OCI-LY7 (cell line): ENCODE measurements around the gene C1orf105. TPM values are rescaled to one million over a fixed set of nuclear protein-coding genes. Genes with fewer than 3 reads are reported as not detected.
"Not testable (repeated sequence)": the region's sequence is repeated elsewhere in the genome, so short reads cannot be mapped to it uniquely, and the experiment has no call there.

Experiments
- BruUV-seq: library from RNA; stranded (reverse); fragments of 400-500 nt; replicated peaks from 2 replicates; lab custom pipeline; 2021; lab: Mats Ljungman, UMichigan
- CTCF ChIA-PET: fragments of 300-600 bp; sonication (Branson Sonifier 250); formaldehyde crosslinking; loops from one replicate; lab custom pipeline; 2022; ENCODE audit warnings: antibody characterized with exemption; ENCODE audit not compliant: unreplicated experiment; lab: Charles Lee
- POLR2A ChIA-PET: fragments of 300-600 bp; sonication (Branson Sonifier 250); formaldehyde crosslinking; loops from one replicate; lab custom pipeline; 2022; ENCODE audit warnings: antibody characterized with exemption; lab: Charles Lee
- DNase-seq: peaks from one replicate; pipeline ENCODE4 v3.0.0-alpha.2; 2015; ENCODE audit warnings: low spot score
- H2AFZ ChIP-seq: fragments of 200-600 bp; sonication (generic), shearing (Covaris generic); 2 replicates; pipeline ENCODE4 v1.6.1; 2014; ENCODE audit warnings: mild to moderate bottlenecking, antibody characterized with exemption, low read length, moderate library complexity
- H3K27ac ChIP-seq: fragments of 200-600 bp; sonication (generic); 2 replicates; pipeline ENCODE4 v1.5.1; 2014; ENCODE audit warnings: mixed run types, low read depth, mild to moderate bottlenecking, moderate library complexity, low read length, inconsistent platforms; ENCODE audit not compliant: poor library complexity, severe bottlenecking
- H3K36me3 ChIP-seq: fragments of 200-600 bp; sonication (generic); 2 replicates; pipeline ENCODE4 v1.6.1; 2014; ENCODE audit warnings: mild to moderate bottlenecking, antibody characterized with exemption, low read length, moderate library complexity, mixed read lengths; ENCODE audit not compliant: insufficient read depth
- H3K4me1 ChIP-seq: fragments of 200-600 bp; sonication (generic); 2 replicates; pipeline ENCODE4 v1.5.1; 2014; ENCODE audit warnings: mild to moderate bottlenecking, low read length; ENCODE audit not compliant: insufficient read depth, poor library complexity, severe bottlenecking
- H3K4me2 ChIP-seq: fragments of 200-600 bp; sonication (generic); 2 replicates; pipeline ENCODE4 v1.6.1; 2014; ENCODE audit warnings: mild to moderate bottlenecking, low read length
- H3K4me3 ChIP-seq: fragments of 200-600 bp; sonication (generic); 2 replicates; pipeline ENCODE4 v1.5.1; 2014; ENCODE audit warnings: mild to moderate bottlenecking, low read depth, low read length; ENCODE audit not compliant: poor library complexity, severe bottlenecking
- H3K79me2 ChIP-seq: fragments of 200-600 bp; sonication (generic); 2 replicates; pipeline ENCODE4 v1.6.1; 2016; ENCODE audit warnings: low read depth, mild to moderate bottlenecking, low read length, moderate library complexity, mixed read lengths; ENCODE audit not compliant: insufficient read depth
- H3K9me2 ChIP-seq: fragments of 200-600 bp; sonication (generic); 2 replicates; pipeline ENCODE4 v1.6.1; 2016; ENCODE audit warnings: mild to moderate bottlenecking, low read length, mixed read lengths; ENCODE audit not compliant: insufficient read depth
- H3K9me3 ChIP-seq: fragments of 200-600 bp; sonication (generic); 2 replicates; pipeline ENCODE4 v1.6.1; 2014; ENCODE audit warnings: mild to moderate bottlenecking, mixed run types, low read length, mixed read lengths
- H4K20me1 ChIP-seq: fragments of 200-600 bp; sonication (generic); 2 replicates; pipeline ENCODE4 v1.6.1; 2014; ENCODE audit warnings: mild to moderate bottlenecking, antibody characterized with exemption, low read length, moderate library complexity, mixed read lengths; ENCODE audit not compliant: insufficient read depth
- EZH2phosphoT487 ChIP-seq: fragments of 200-600 bp; sonication (generic); IDR thresholded peaks from 2 replicates; pipeline ENCODE4 v1.6.1; 2018; ENCODE audit warnings: low read depth, borderline replicate concordance, mild to moderate bottlenecking, mixed run types, antibody characterized with exemption, low read length, moderate library complexity, mixed read lengths
- intact Hi-C: fragments of 100-400 bp; cut with micrococcal nuclease; formaldehyde crosslinking; loops from one replicate; pipeline ENCODE4 v1.10.0; 2022; ENCODE audit not compliant: unreplicated experiment
- total RNA-seq, 2 experiments: library from RNA; depleted of rRNA in 1 of 2; stranded (reverse); fragments of >200 nt in 1 of 2; shearing (Covaris generic) in 1 of 2; gene quantifications; 2 replicates each; pipeline ENCODE4 v1.2.3, GENCODE V29; 2014 to 2022
- TF ChIP-seq, protein P1 (sequence below): fragments of 200-600 bp; sonication (generic); conservative IDR thresholded peaks from 2 replicates; pipeline ENCODE4 v1.5.1; 2014; ENCODE audit warnings: mild to moderate bottlenecking, antibody characterized with exemption, low read length, moderate library complexity, mixed read lengths

Gene C1orf105
- total RNA-seq, 2 experiments from 2014 or later, result not detected

- H4K20me1 ChIP-seq, result no peaks in the 10 kb centered on the region
- CTCF ChIA-PET, result no interaction called here
- no peak for TF ChIP-seq EZH2phosphoT487
- TF ChIP-seq, protein P1, sequence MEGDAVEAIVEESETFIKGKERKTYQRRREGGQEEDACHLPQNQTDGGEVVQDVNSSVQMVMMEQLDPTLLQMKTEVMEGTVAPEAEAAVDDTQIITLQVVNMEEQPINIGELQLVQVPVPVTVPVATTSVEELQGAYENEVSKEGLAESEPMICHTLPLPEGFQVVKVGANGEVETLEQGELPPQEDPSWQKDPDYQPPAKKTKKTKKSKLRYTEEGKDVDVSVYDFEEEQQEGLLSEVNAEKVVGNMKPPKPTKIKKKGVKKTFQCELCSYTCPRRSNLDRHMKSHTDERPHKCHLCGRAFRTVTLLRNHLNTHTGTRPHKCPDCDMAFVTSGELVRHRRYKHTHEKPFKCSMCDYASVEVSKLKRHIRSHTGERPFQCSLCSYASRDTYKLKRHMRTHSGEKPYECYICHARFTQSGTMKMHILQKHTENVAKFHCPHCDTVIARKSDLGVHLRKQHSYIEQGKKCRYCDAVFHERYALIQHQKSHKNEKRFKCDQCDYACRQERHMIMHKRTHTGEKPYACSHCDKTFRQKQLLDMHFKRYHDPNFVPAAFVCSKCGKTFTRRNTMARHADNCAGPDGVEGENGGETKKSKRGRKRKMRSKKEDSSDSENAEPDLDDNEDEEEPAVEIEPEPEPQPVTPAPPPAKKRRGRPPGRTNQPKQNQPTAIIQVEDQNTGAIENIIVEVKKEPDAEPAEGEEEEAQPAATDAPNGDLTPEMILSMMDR, result no peak
- H3K4me1 ChIP-seq, result no peaks in the 10 kb centered on the region
- no peak for DNase-seq
- BruUV-seq, result no TSS peak
- H3K4me2 ChIP-seq, result no peak overlapping the region
- H3K79me2 ChIP-seq, result no peaks in the 10 kb centered on the region
- no peaks in the 10 kb centered on the region for H3K9me2 ChIP-seq
- no peaks in the 10 kb centered on the region for H3K36me3 ChIP-seq
- H3K27ac ChIP-seq, result no peak overlapping the region
- no peak overlapping the region for H3K4me3 ChIP-seq
- POLR2A ChIA-PET, result no interaction called here
- no peak overlapping the region for H2AFZ ChIP-seq
- no peaks in the 10 kb centered on the region for H3K9me3 ChIP-seq
- intact Hi-C loops, result no loop called here
These were observed 71.9 kb downstream of the C1orf105 start for GRCh38 chr1:172492421-172492820.

- BruUV-seq, result no TSS peak
- H3K27ac ChIP-seq, result no peak overlapping the region
- H3K9me3 ChIP-seq, result no peaks in the 10 kb centered on the region
- ChIA-PET CTCF (no interaction called here), POLR2A (no interaction called here)
- H3K4me3 ChIP-seq, result no peak overlapping the region
- H4K20me1 ChIP-seq, result no peaks in the 10 kb centered on the region
- H3K36me3 ChIP-seq, result no peaks in the 10 kb centered on the region
- intact Hi-C loops, result no loop called here
- H2AFZ ChIP-seq, result no peak overlapping the region
- no peak for DNase-seq
- H3K9me2 ChIP-seq, result no peaks in the 10 kb centered on the region
- H3K4me2 ChIP-seq, result no peak overlapping the region
- TF ChIP-seq EZH2phosphoT487, result no peak
- TF ChIP-seq, protein P1, result no peak
- no peaks in the 10 kb centered on the region for H3K79me2 ChIP-seq
- no peaks in the 10 kb centered on the region for H3K4me1 ChIP-seq
These were observed 73.7 kb downstream of the C1orf105 start for GRCh38 chr1:172494166-172494565.

GRCh38 chr1:172496127-172496526 is 75.6 kb downstream of the C1orf105 start:
- DNase-seq, BruUV-seq, H3K36me3 ChIP-seq, H3K4me3 ChIP-seq, H3K4me2 ChIP-seq, H3K79me2 ChIP-seq, H3K9me2 ChIP-seq, H3K27ac ChIP-seq, H3K4me1 ChIP-seq, H4K20me1 ChIP-seq, CTCF ChIA-PET, H2AFZ ChIP-seq, intact Hi-C loops, H3K9me3 ChIP-seq: not testable (repeated sequence)
- POLR2A ChIA-PET, result interaction anchor here (0.6 kb wide), 1 partner anchor 174 kb away, joined by 3 read pairs; no protein-coding TSS in a partner anchor
